Ovary (tissue), 3 donors: ENCODE data around the gene ETFA.

ENCODE experiments used
- POLR2A ChIP-seq: fragments of 450-650 bp; IDR thresholded peaks from one replicate; pipeline ENCODE4 v1.6.1; 2017; ENCODE audit warnings: antibody characterized with exemption, mild to moderate bottlenecking, moderate library complexity
- TF ChIP-seq, protein P1 (sequence below), 3 donors: fragments of 450-650 bp in 2 of 3; fragments of 200-600 bp in 1 of 3; IDR thresholded peaks; one replicate each; pipeline versions ENCODE4 v1.5.1 to v1.8.0; 2016 to 2022; ENCODE audit warnings: antibody characterized with exemption in 3 of 3, mild to moderate bottlenecking in 1 of 3
- donor health status: DM: no; HTN: no; CAD: no.

DNA sequence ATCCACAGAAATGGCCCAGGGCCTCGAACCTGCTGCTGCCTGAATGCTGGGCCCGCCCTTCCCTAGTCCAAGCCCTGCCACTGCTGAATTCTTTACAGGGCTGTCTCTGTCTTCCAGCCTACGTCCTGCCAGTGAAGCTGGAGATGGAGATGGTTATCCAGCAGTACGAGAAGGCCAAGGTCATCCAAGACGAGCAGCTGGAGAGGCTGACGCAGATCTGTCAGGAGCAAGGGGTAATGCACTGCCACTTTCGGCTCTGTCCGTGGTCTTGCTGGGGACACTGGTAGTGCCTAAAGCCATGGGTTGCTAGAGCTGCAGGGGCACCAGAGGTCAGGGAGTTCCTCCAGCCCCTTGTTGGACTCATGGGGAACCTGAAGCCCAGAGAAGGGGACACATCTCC, 135.8 kb downstream of the ETFA start:
- TF ChIP-seq POLR2A = no peak
- TF ChIP-seq, protein P1, sequence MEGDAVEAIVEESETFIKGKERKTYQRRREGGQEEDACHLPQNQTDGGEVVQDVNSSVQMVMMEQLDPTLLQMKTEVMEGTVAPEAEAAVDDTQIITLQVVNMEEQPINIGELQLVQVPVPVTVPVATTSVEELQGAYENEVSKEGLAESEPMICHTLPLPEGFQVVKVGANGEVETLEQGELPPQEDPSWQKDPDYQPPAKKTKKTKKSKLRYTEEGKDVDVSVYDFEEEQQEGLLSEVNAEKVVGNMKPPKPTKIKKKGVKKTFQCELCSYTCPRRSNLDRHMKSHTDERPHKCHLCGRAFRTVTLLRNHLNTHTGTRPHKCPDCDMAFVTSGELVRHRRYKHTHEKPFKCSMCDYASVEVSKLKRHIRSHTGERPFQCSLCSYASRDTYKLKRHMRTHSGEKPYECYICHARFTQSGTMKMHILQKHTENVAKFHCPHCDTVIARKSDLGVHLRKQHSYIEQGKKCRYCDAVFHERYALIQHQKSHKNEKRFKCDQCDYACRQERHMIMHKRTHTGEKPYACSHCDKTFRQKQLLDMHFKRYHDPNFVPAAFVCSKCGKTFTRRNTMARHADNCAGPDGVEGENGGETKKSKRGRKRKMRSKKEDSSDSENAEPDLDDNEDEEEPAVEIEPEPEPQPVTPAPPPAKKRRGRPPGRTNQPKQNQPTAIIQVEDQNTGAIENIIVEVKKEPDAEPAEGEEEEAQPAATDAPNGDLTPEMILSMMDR (IDR thresholded peaks at IDR 0.05) = no peak
